Measurements from ENCODE around the gene KCNH2. TPM values are rescaled to one million over a fixed set of nuclear protein-coding genes. Genes with fewer than 3 reads are reported as not detected.
A peak's percentile ranks its signal among the peaks of the same experiment; 100 is the strongest.

KCNH2 gene
- total and polyA plus RNA-seq, 2 of the 8 experiments (the other 6 are each of a cell fraction or from before 2014, with no cell fraction given): 8.0 to 15.0 TPM

GRCh38 chr7:150954986-150955518 lies 23.1 kb downstream of the KCNH2 start:
- Histone ChIP-seq H3K79me2 (ENCODE audit: control insufficient read depth in 1 of 2, insufficient read depth in 2 of 2, low read length in 2 of 2) (no peaks in the 10 kb centered on the region), H2BK5ac (ENCODE audit: low read depth, low read length) (no peak overlapping the region), H3K79me1 (ENCODE audit: low read depth, low read length) (no peaks in the 10 kb centered on the region), H3K18ac (ENCODE audit: extremely low read depth, low read length) (peak overlapping the region; percentile 90), H4K8ac (ENCODE audit: extremely low read depth, insufficient read depth, low read length) (0 out of 2 replicates have a peak overlapping the region, but pooled peaks have one; percentile 53), H3K4me1 (replicated peaks in 1 of 4; ENCODE audit: control insufficient read depth in 3 of 4, insufficient read depth in 4 of 4, low read length in 3 of 4) (peaks cover 0 to 17% (median 11%) of the 10 kb centered on the region in 4 experiments; a peak in 5 of 7 replicates), H3K4ac (replicated peaks; ENCODE audit: insufficient read length, low read depth, low read length) (no peak overlapping the region), H2BK120ac (replicated peaks; ENCODE audit: low read depth, low read length) (no peak overlapping the region), H2AK5ac (ENCODE audit: low read depth, low read length) (peak overlapping the region; percentile 90; the same call in 1 of the 2 replicates), H4K5ac (ENCODE audit: insufficient read length, low read depth, low read length) (no peak overlapping the region), H3K23me2 (ENCODE audit: low read depth, low read length) (no peaks in the 10 kb centered on the region; the same call in 1 of the 2 replicates), H4K20me1 (replicated peaks in 1 of 2; ENCODE audit: control insufficient read depth in 1 of 2, insufficient read depth in 2 of 2, low read length in 2 of 2) (peaks cover 0 to 1% of the 10 kb centered on the region in 2 experiments), H2BK12ac (ENCODE audit: low read depth, low read length) (peak overlapping the region; percentile 60; the same call in 1 of the 2 replicates), H3K27ac (ENCODE audit: low read depth, low read length) (no peak overlapping the region), H3K9me3 (ENCODE audit: insufficient read depth in 2 of 2, low read depth in 1 of 2, low read length in 1 of 2) (no peaks in the 10 kb centered on the region), H3K36me3 (ENCODE audit: control insufficient read depth in 2 of 4, insufficient read depth in 4 of 4, low read length in 3 of 4) (no peaks in the 10 kb centered on the region; a peak in 1 of 8 replicates), H3K14ac (ENCODE audit: insufficient read length) (no peak overlapping the region), H2BK20ac (ENCODE audit: low read length) (no peak overlapping the region), H2AFZ (ENCODE audit: low read length) (no peak overlapping the region), H3K4me2 (ENCODE audit: insufficient read depth in 1 of 2, low read depth in 2 of 2, low read length in 2 of 2) (peak overlapping the region in 1 of 2 experiments; percentile 50; a peak in 1 of 4 replicates), H3K9ac (replicated peaks in 1 of 4; ENCODE audit: extremely low read depth in 1 of 4, low read depth in 3 of 4, low read length in 3 of 4) (no peak overlapping the region), H4K91ac (replicated peaks; ENCODE audit: insufficient read length, low read length) (peak overlapping the region; percentile 81), H2BK15ac (ENCODE audit: low read length) (peak overlapping the region; percentile 72; the same call in 1 of the 2 replicates), H3K56ac (replicated peaks; ENCODE audit: insufficient read length, low read depth, low read length) (no peak overlapping the region), H3K4me3 (ENCODE audit: extremely low read depth in 1 of 4, insufficient read depth in 2 of 4, low read depth in 3 of 4, low read length in 4 of 4) (no peak overlapping the region), H3K27me3 (replicated peaks in 1 of 4; ENCODE audit: control insufficient read depth in 3 of 4, extremely low read depth in 1 of 4, insufficient read depth in 3 of 4, low read length in 3 of 4) (peaks cover 0 to 27% (median 14%) of the 10 kb centered on the region in 4 experiments; a peak in 5 of 7 replicates), H3K23ac (ENCODE audit: insufficient read length) (no peak overlapping the region)
- no peak for DNase-seq (ENCODE audit: low read depth in 1 of 2, low spot score in 2 of 2)
- FAIRE-seq: no peak
- ChIA-PET POLR2A (ENCODE audit: partially characterized antibody) (interaction anchor here (0.7 kb wide), 1 partner anchor 24 kb away, joined by 3 read pairs; no protein-coding TSS in a partner anchor), CTCF (ENCODE audit: partially characterized antibody) (interaction anchor here (1.5 to 25.2 kb wide), 5 partner anchors 17 to 136 kb away, joined by 3 to 797 read pairs (median 9); partner anchors contain the start of gene KCNH2)
- no peak for TF ChIP-seq SAP30 (IDR thresholded peaks at IDR 0.05; ENCODE audit: insufficient read depth, insufficient replicate concordance, low read length)
- no peak for TF ChIP-seq SP1 (IDR thresholded peaks at IDR 0.05; ENCODE audit: low read depth, low read length)
- no peak for TF ChIP-seq SIN3A (conservative IDR thresholded peaks at IDR 0.05 in 1 of 2, IDR thresholded peaks at IDR 0.05 in 1 of 2; ENCODE audit: low read depth in 1 of 2, low read length in 2 of 2)
- 0 out of 2 replicates have a peak, but pooled peaks have one; percentile 7 for TF ChIP-seq GABPA (IDR thresholded peaks at IDR 0.05; ENCODE audit: borderline replicate concordance, insufficient read depth, low read length)
- no peak for TF ChIP-seq HDAC6 (IDR thresholded peaks at IDR 0.05; ENCODE audit: low read depth, low read length)
- 80% methylated on average over 19 of the region's 21 CpGs; no CpG with 5 or more reads in 1 of the 2 experiments for WGBS, 2 experiments (ENCODE audit: extremely low coverage in 1 of 2, insufficient coverage in 1 of 2, insufficient read length in 1 of 2, insufficient replicate concordance in 2 of 2, low coverage in 1 of 2, low lambda C conversion rate in 2 of 2, missing lambda C conversion rate in 1 of 2)

Data from H1 (cell line).